Choroid plexus epithelial cell (primary cell): ENCODE results near the gene PIR.
A peak's percentile ranks its signal among the peaks of the same experiment; 100 is the strongest.

ENCODE experiments used
- DNase-seq: peaks from one replicate; pipeline ENCODE4 v3.0.0-alpha.2; 2010; ENCODE audit warnings: low read depth
- H3K4me3 ChIP-seq: 2 replicates; pipeline ENCODE4 v1.5.1; 2011; ENCODE audit warnings: low read depth, mild to moderate bottlenecking, control low read depth, low read length, moderate library complexity
- CTCF ChIP-seq: conservative IDR thresholded peaks from 2 replicates; pipeline ENCODE4 v1.5.1; 2011; ENCODE audit warnings: low read depth, mild to moderate bottlenecking, control low read depth, inconsistent platforms, low read length, moderate library complexity

The PIR gene

GRCh38 chrX:15493118-15493962 lies at the start of gene PIR:
Gene PIR (minus strand): TSS chrX:15493333. CDS start chrX:15491257, 2,076 bp downstream.
- peak; percentile 57 for TF ChIP-seq CTCF
- DNase-seq: peak; percentile 71
- H3K4me3 ChIP-seq: peak within 1 kb of the TSS; percentile 67

- no peak for DNase-seq
- no peak for TF ChIP-seq CTCF
- H3K4me3 ChIP-seq: no peak overlapping the region
Observed at GRCh38 chrX:15530318-15530717, 37.2 kb upstream of the PIR start.

GRCh38 chrX:15529165-15529564 lies 36.0 kb upstream of the PIR start:
- H3K4me3 ChIP-seq: no peak overlapping the region
- TF ChIP-seq CTCF: no peak
- DNase-seq: no peak

- no peak for DNase-seq
- no peak overlapping the region for H3K4me3 ChIP-seq
- TF ChIP-seq CTCF: no peak
Observed at GRCh38 chrX:15525664-15526416, 32.7 kb upstream of the PIR start.

GRCh38 chrX:15524417-15524816 lies 31.3 kb upstream of the PIR start:
- no peak overlapping the region for H3K4me3 ChIP-seq
- TF ChIP-seq CTCF: no peak
- peak; percentile 59 for DNase-seq

GRCh38 chrX:15523088-15523487 lies 30.0 kb upstream of the PIR start:
- DNase-seq: no peak
- no peak for TF ChIP-seq CTCF
- no peak overlapping the region for H3K4me3 ChIP-seq
